Measurements from ENCODE around the gene ADAM23. TPM values are rescaled to one million over a fixed set of nuclear protein-coding genes. Genes with fewer than 3 reads are reported as not detected.

ADAM23 gene
- total RNA-seq, 1 experiment from 2014 or later = 24.6 TPM

DNA sequence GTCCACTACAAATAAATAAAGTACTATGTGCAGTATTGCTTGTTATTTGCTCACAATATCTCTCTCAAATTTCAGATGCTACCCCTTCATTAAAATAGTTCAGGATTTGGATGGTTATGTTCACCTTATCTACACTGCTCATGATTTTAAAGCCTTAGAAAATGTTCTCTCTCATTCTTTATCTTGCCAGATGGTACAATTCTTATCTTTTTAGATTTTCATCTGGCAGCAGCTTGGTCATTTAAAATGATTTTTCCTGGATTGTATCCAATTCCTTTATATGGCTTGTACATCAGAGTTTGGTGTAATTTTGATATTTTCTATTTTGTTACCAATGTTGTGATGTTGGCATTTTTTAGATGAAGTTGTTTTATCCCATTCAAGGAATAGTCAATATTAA is 10.1 kb upstream of the ADAM23 start (continued):
- no peak for TF ChIP-seq ZBTB43 (CRISPR knock-in tag; IDR thresholded peaks at IDR 0.05)

DNA sequence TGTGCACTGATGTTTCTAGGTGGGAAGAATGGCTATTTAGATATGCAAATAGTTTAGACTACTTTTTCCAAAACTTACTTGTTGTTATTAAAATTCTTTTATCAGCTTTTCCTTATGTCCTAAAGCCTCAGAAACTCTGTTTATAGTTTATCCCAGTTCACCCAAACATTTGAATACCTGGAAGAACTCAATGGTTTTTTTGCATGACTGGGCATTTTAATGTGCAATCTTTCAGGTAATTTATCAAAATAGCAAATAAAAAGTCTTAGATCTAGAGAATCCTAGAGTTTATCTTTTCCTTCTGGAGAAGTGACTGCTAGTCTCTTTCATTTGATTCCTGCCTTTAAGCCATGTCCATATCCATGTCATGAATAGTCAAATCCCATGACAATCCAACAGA is 9.6 kb upstream of the ADAM23 start:
- peaks cover 12% of the 10 kb centered on the region for H3K4me1 Mint-ChIP-seq
- H3K27me3 Mint-ChIP-seq (ENCODE audit: low read depth) = no peaks in the 10 kb centered on the region
- no peak overlapping the region for H3K27ac Mint-ChIP-seq
- TF ChIP-seq CREM (CRISPR knock-in tag; IDR thresholded peaks at IDR 0.05) (no peak), HMGXB4 (CRISPR knock-in tag; IDR thresholded peaks at IDR 0.05) (no peak), NFATC4 (CRISPR knock-in tag; IDR thresholded peaks at IDR 0.05) (no peak), ARID4B (CRISPR knock-in tag; IDR thresholded peaks at IDR 0.05; ENCODE audit: borderline replicate concordance) (no peak), MXD4 (CRISPR knock-in tag; IDR thresholded peaks at IDR 0.05; ENCODE audit: borderline replicate concordance) (no peak), GTF2I (CRISPR knock-in tag; conservative IDR thresholded peaks at IDR 0.05) (no peak), OVOL2 (CRISPR knock-in tag; IDR thresholded peaks at IDR 0.05; ENCODE audit: borderline replicate concordance) (no peak), ZNF532 (CRISPR knock-in tag; IDR thresholded peaks at IDR 0.05; ENCODE audit: borderline replicate concordance) (no peak), ZNF317 (CRISPR knock-in tag; IDR thresholded peaks at IDR 0.05; ENCODE audit: borderline replicate concordance, low read depth) (no peak), ZSCAN18 (CRISPR knock-in tag; IDR thresholded peaks at IDR 0.05) (no peak), ATF1 (CRISPR knock-in tag; IDR thresholded peaks at IDR 0.05) (no peak)
- TF ChIP-seq, protein P1, sequence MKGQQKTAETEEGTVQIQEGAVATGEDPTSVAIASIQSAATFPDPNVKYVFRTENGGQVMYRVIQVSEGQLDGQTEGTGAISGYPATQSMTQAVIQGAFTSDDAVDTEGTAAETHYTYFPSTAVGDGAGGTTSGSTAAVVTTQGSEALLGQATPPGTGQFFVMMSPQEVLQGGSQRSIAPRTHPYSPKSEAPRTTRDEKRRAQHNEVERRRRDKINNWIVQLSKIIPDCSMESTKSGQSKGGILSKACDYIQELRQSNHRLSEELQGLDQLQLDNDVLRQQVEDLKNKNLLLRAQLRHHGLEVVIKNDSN (CRISPR knock-in tag; IDR thresholded peaks at IDR 0.05) = no peak
- TF ChIP-seq, protein P2, sequence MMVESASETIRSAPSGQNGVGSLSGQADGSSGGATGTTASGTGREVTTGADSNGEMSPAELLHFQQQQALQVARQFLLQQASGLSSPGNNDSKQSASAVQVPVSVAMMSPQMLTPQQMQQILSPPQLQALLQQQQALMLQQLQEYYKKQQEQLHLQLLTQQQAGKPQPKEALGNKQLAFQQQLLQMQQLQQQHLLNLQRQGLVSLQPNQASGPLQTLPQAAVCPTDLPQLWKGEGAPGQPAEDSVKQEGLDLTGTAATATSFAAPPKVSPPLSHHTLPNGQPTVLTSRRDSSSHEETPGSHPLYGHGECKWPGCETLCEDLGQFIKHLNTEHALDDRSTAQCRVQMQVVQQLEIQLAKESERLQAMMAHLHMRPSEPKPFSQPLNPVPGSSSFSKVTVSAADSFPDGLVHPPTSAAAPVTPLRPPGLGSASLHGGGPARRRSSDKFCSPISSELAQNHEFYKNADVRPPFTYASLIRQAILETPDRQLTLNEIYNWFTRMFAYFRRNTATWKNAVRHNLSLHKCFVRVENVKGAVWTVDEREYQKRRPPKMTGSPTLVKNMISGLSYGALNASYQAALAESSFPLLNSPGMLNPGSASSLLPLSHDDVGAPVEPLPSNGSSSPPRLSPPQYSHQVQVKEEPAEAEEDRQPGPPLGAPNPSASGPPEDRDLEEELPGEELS (CRISPR knock-in tag; IDR thresholded peaks at IDR 0.05) = no peak
- CTCF ChIA-PET = interaction anchor here (1.0 kb wide), 1 partner anchor 204 kb away, joined by 3 read pairs; no protein-coding TSS in a partner anchor
- DNase-seq (ENCODE audit: low spot score) = no peak
- POLR2A ChIA-PET = no interaction called here
- H3K36me3 Mint-ChIP-seq = no peaks in the 10 kb centered on the region
- no peak overlapping the region for H3K4me3 Mint-ChIP-seq
- ATAC-seq = no peak
- no peaks in the 10 kb centered on the region for H3K9me3 Mint-ChIP-seq

All from WTC11 (cell line).